ENCODE data around the gene FAM217A.
A peak's percentile ranks its signal among the peaks of the same experiment; 100 is the strongest.
"Not testable (repeated sequence)": the region's sequence is repeated elsewhere in the genome, so short reads cannot be mapped to it uniquely, and the experiment has no call there.

The FAM217A gene, protein sequence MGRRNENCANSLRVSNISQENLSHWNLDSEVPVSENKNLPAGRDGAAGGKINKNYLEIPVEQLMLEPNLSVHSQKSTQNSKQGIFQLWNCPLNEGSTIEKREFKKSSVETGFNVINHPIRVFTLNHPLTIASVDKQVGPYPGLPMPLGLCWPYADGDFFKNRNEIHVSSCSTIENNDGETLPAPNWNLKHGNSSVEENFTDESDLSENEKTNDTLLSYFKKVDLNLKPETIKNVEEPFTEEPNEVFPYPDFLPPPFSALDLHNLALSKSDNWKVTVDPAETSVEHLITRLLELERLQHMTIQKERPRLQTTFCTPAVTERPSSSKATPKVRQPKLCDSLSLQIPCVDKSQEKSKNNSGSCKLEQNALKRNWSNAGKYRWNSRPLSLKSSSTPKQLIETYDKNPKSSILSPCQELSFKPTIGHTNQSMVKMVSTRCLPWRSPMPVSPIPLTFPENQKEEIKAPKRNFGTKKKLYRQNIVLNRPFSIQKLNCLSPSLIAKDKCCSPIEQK

GRCh38 chr6:4078691-4079471 lies at the start of gene FAM217A:
FAM217A (minus strand) TSS chr6:4079137; CDS start chr6:4077414, 1,723 bp downstream.
- TF ChIP-seq POLR2A (IDR thresholded peaks at IDR 0.05; ENCODE audit: low read depth, low read length), result no peak
- DNase-seq (ENCODE audit: insufficient read length, low spot score) (no peak), FAIRE-seq (no peak)

GRCh38 chr6:4128072-4128471 lies 49.1 kb upstream of the FAM217A start:
- no peak for FAIRE-seq
- TF ChIP-seq POLR2A (IDR thresholded peaks at IDR 0.05; ENCODE audit: low read depth, low read length), result no peak
- DNase-seq (ENCODE audit: insufficient read length, low spot score), result no peak

DNA sequence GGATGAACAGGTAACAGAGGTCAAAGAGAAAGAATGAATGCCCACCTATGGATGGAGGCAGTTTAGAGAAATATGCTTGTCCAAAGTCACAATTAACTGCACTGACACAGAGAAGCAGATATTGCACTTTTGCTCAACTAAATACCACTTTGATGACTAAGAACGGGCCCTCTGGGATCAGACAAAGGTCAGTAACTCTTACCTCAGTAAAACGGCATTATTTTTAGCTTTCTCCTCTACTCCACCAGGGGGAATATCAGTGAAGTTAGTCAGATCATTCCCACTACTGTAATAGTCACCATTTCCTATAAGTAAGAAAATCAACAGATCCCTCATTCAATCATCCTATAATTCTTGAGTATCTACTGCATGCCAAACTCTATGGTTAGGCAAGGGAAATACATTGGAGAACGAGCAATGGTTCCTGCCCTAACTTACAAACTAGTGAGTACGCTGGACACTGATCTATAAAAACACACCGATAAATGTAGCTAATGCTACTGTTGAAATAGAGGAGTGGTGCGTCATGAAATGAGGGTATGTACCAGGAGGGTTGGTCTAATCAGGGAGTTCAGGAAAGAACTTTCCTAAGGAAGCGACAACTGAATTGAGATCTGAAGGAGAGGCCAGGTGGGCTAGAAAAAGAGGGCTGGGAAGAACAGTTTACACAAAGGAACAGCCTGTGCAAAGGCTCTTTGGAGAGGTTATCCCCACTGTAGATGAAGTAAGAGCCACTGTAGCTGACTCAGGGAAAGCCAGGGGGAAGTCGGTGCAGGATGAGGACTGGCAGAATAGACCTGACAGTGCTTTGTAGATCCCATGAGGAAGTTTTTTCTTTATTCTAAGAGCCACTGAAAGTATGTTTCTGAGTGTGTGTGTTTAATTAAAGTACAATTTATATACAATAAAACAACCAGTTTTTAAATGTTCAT lies 47.3 kb upstream of the FAM217A start:
- FAIRE-seq (peak; percentile 96), DNase-seq (ENCODE audit: insufficient read length, low spot score) (peak; percentile 56)
- TF ChIP-seq POLR2A (IDR thresholded peaks at IDR 0.05; ENCODE audit: low read depth, low read length), result no peak

- FAIRE-seq (no peak), DNase-seq (ENCODE audit: insufficient read length, low spot score) (no peak)
- no peak for TF ChIP-seq POLR2A (IDR thresholded peaks at IDR 0.05; ENCODE audit: low read depth, low read length)
These were observed 46.6 kb upstream of the FAM217A start for GRCh38 chr6:4125500-4125899.

DNA sequence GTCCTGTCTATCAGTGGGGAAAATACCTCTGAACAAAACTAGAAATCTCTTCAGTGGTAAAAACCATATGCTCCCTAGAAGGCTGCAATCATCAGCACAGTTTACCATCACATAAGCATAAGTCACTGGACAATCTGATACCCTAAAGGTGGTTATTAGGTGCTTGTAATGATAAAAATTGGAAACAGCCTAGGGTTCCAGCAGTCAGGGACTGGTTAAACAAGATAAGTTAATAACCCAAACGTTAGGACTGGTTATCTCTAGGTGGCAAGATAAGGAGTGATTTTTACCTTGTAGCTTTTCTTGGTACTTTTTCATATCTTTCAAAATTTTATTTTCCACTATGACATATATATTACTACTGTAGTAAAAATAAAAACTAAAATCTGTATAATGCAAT lies 45.4 kb upstream of the FAM217A start:
- FAIRE-seq (no peak), DNase-seq (ENCODE audit: insufficient read length, low spot score) (no peak)
- no peak for TF ChIP-seq POLR2A (IDR thresholded peaks at IDR 0.05; ENCODE audit: low read depth, low read length)

DNA sequence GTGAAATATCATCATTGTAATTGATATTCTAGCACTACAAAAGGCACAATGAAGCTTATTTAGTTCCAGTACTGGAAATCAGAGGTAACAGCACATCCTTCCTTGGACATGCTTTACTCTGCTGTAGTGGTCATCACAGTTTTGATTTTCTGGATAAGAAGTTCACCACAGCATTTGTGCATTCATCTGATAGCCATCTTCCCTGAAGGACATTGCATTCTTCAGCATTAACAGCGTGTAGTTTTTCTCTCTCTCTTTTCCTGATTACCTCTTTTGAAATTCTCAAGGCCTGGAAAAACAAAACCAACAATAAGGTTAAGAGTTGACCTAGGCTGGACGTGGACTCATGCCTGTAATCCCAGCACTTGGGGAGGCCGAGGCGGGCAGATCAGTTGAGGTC lies 36.8 kb upstream of the FAM217A start:
- TF ChIP-seq POLR2A (IDR thresholded peaks at IDR 0.05; ENCODE audit: low read depth, low read length), result no peak
- no peak for FAIRE-seq
- DNase-seq (ENCODE audit: insufficient read length, low spot score), result no peak

- DNase-seq (ENCODE audit: insufficient read length, low spot score) (no peak), FAIRE-seq (no peak)
- TF ChIP-seq POLR2A (IDR thresholded peaks at IDR 0.05; ENCODE audit: low read depth, low read length), result no peak
These were observed 35.2 kb upstream of the FAM217A start for GRCh38 chr6:4114123-4114522.

GRCh38 chr6:4113649-4114048 lies 34.7 kb upstream of the FAM217A start:
- FAIRE-seq (no peak), DNase-seq (ENCODE audit: insufficient read length, low spot score) (no peak)
- TF ChIP-seq POLR2A (IDR thresholded peaks at IDR 0.05; ENCODE audit: low read depth, low read length), result no peak

DNA sequence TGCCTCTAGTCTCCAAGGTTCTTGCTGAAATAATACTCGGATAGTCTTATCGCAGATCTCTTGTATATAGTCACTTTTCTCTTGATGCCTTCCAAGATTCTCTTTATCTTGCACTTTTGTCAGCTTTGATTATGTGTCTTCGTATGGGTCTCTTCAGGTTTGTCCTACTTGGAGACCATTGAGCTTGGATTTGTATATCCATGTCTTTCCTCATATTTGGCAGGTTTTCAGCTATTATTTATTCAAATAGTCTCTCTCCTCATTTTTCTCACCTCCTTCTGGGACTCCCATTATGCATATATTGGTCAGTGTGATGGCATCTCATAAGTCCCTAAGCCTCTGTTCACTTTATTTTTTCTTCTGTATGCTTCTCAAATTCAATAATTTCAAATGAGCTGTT lies 33.4 kb upstream of the FAM217A start:
- no peak for FAIRE-seq
- no peak for DNase-seq (ENCODE audit: insufficient read length, low spot score)
- TF ChIP-seq POLR2A (IDR thresholded peaks at IDR 0.05; ENCODE audit: low read depth, low read length), result no peak

GRCh38 chr6:4109363-4109815 lies 30.5 kb upstream of the FAM217A start:
- FAIRE-seq, result peak; percentile 94
- DNase-seq (ENCODE audit: insufficient read length, low spot score), result not testable (repeated sequence)

DNA sequence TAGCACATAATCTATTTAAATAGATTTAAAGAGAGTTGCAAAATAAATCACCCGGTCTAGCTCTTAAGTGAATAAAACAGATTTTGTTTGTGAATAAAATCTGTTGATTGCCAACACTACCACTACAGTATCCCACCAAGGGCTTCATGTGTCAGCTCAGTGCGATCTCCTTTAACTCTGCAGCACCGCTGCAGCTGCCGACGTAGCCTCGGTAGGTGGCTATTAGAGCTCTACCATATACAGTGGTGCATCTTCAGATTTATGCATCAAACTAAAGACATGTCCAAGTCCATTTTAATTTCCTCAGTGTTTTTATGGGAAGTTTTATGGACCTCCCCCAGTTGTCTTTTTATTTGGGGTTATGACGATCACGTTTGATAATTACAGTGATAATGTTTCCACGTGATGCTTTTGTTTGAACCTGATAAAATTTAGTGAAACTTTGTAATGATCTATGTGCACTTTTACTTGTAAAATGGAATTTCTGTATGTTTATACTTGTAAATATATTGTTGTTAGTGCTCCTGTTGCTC lies 29.7 kb upstream of the FAM217A start:
- no peak for FAIRE-seq
- TF ChIP-seq POLR2A (IDR thresholded peaks at IDR 0.05; ENCODE audit: low read depth, low read length), result no peak

GRCh38 chr6:4107873-4108272 lies 28.9 kb upstream of the FAM217A start:
- FAIRE-seq, result no peak
- no peak for DNase-seq (ENCODE audit: insufficient read length, low spot score)
- TF ChIP-seq POLR2A (IDR thresholded peaks at IDR 0.05; ENCODE audit: low read depth, low read length), result no peak

More for the DNA sequence above, 29.7 kb upstream of the FAM217A start:
- no peak for DNase-seq (ENCODE audit: insufficient read length, low spot score)

GRCh38 chr6:4105980-4106536 lies 27.1 kb upstream of the FAM217A start:
- FAIRE-seq, result no peak
- no peak for TF ChIP-seq POLR2A (IDR thresholded peaks at IDR 0.05; ENCODE audit: low read depth, low read length)
- no peak for DNase-seq (ENCODE audit: insufficient read length, low spot score)

All from H54 (cell line).